GM19328 (cell line): Measurements from ENCODE around the gene NKAIN1.

Experiments
- ATAC-seq: cut with Tn5 transposase; IDR thresholded peaks from one replicate; pipeline ENCODE4 v1.9.1; 2021; ENCODE audit warnings: mild to moderate bottlenecking, moderate library complexity; ENCODE audit not compliant: unreplicated experiment

Gene NKAIN1

GRCh38 chr1:31234123-31234708 lies 5.5 kb downstream of the NKAIN1 start:
- no peak for ATAC-seq

GRCh38 chr1:31232689-31233088 lies 7.0 kb downstream of the NKAIN1 start:
- no peak for ATAC-seq

- ATAC-seq: no peak
These were observed 7.9 kb downstream of the NKAIN1 start for GRCh38 chr1:31231802-31232201.

GRCh38 chr1:31230378-31230777 lies 9.3 kb downstream of the NKAIN1 start:
- ATAC-seq: no peak

- no peak for ATAC-seq
These were observed 10.7 kb downstream of the NKAIN1 start for GRCh38 chr1:31228986-31229385.

- no peak for ATAC-seq
These were observed 11.7 kb downstream of the NKAIN1 start for GRCh38 chr1:31227891-31228568.

- no peak for ATAC-seq
These were observed 15.6 kb downstream of the NKAIN1 start for GRCh38 chr1:31224068-31224467.

- ATAC-seq: no peak
These were observed 17.5 kb downstream of the NKAIN1 start for GRCh38 chr1:31222176-31222575.

GRCh38 chr1:31221072-31221471 lies 18.6 kb downstream of the NKAIN1 start:
- ATAC-seq: no peak

GRCh38 chr1:31219489-31219888 lies 20.2 kb downstream of the NKAIN1 start:
- no peak for ATAC-seq

GRCh38 chr1:31218705-31219104 lies 21.0 kb downstream of the NKAIN1 start:
- no peak for ATAC-seq

- ATAC-seq: no peak
These were observed 23.7 kb downstream of the NKAIN1 start for GRCh38 chr1:31216016-31216415.

- no peak for ATAC-seq
These were observed 24.6 kb downstream of the NKAIN1 start for GRCh38 chr1:31215065-31215570.

- no peak for ATAC-seq
These were observed 25.2 kb downstream of the NKAIN1 start for GRCh38 chr1:31214316-31215064.

- no peak for ATAC-seq
These were observed 31.2 kb downstream of the NKAIN1 start for GRCh38 chr1:31208361-31208945.

GRCh38 chr1:31207569-31207968 lies 32.1 kb downstream of the NKAIN1 start:
- ATAC-seq: no peak

GRCh38 chr1:31207046-31207445 lies 32.6 kb downstream of the NKAIN1 start:
- no peak for ATAC-seq

- no peak for ATAC-seq
These were observed 36.5 kb downstream of the NKAIN1 start for GRCh38 chr1:31203215-31203614.

- ATAC-seq: no peak
These were observed 37.7 kb downstream of the NKAIN1 start for GRCh38 chr1:31201931-31202360.

- no peak for ATAC-seq
These were observed 39.7 kb downstream of the NKAIN1 start for GRCh38 chr1:31199949-31200348.

GRCh38 chr1:31199236-31199790 lies 40.4 kb downstream of the NKAIN1 start:
- ATAC-seq: no peak
